IMR-90 (cell line): ENCODE results near the gene LILRB1. TPM values are rescaled to one million over a fixed set of nuclear protein-coding genes. Genes with fewer than 3 reads are reported as not detected.

Experiments
- ATAC-seq: fragments of 200-7000 bp; cut with Tn5 transposase; 2 replicates; pipeline ENCODE4 v1.9.1; 2020; ENCODE audit warnings: low read depth, mild to moderate bottlenecking, moderate library complexity
- BruUV-seq: library from RNA; stranded (reverse); fragments of 400-500 nt; replicated peaks from 2 replicates; lab custom pipeline; 2021; lab: Mats Ljungman, UMichigan
- CTCF ChIA-PET: fragments of 300-600 bp; formaldehyde crosslinking; extraction: SDS; loops from one replicate; lab custom pipeline; 2021; ENCODE audit warnings: antibody characterized with exemption; lab: Yijun Ruan, JAX
- POLR2A ChIA-PET: fragments of 300-600 bp; sonication (Branson Sonifier 250); formaldehyde crosslinking; loops from one replicate; lab custom pipeline; 2022; ENCODE audit warnings: antibody characterized with exemption; ENCODE audit not compliant: unreplicated experiment; lab: Charles Lee
- DNase-seq: peaks from one replicate; pipeline ENCODE4 v3.0.0; 2013
- H2AFZ ChIP-seq: replicated peaks from 2 replicates; pipeline ENCODE3; 2013; ENCODE audit warnings: low read length, mild to moderate bottlenecking; ENCODE audit not compliant: poor library complexity
- H2AK5ac ChIP-seq: 2 replicates; pipeline ENCODE4 v1.6.1; 2013; ENCODE audit warnings: low read depth, low read length, inconsistent platforms
- H2AK9ac ChIP-seq: replicated peaks from 2 replicates; pipeline ENCODE3; 2013; ENCODE audit warnings: mild to moderate bottlenecking, low read depth, low read length, moderate library complexity; ENCODE audit not compliant: poor library complexity
- H2BK120ac ChIP-seq: 2 replicates; pipeline ENCODE4 v1.6.1; 2013; ENCODE audit warnings: low read depth, low read length, inconsistent platforms
- H2BK15ac ChIP-seq: 3 replicates; pipeline ENCODE4 v1.6.1; 2013; ENCODE audit warnings: low read depth, low read length, inconsistent platforms
- H2BK20ac ChIP-seq: 2 replicates; pipeline ENCODE4 v1.6.1; 2013; ENCODE audit warnings: low read depth, mild to moderate bottlenecking, inconsistent platforms, low read length, moderate library complexity
- H2BK5ac ChIP-seq: 2 replicates; pipeline ENCODE4 v1.6.1; 2013; ENCODE audit warnings: mild to moderate bottlenecking, low read depth, low read length, inconsistent platforms; ENCODE audit not compliant: poor library complexity, severe bottlenecking
- H3K14ac ChIP-seq: replicated peaks from 2 replicates; pipeline ENCODE4 v1.6.1; 2013; ENCODE audit warnings: low read depth, low read length, inconsistent platforms
- H3K18ac ChIP-seq: 2 replicates; pipeline ENCODE4 v1.6.1; 2013; ENCODE audit warnings: low read depth, low read length, control low read depth
- H3K23ac ChIP-seq: 2 replicates; pipeline ENCODE4 v1.6.1; 2013; ENCODE audit warnings: low read depth, low read length, inconsistent platforms
- H3K27ac ChIP-seq: 2 replicates; pipeline ENCODE4 v1.5.1; 2013; ENCODE audit warnings: mild to moderate bottlenecking, control low read depth, low read length; ENCODE audit not compliant: insufficient read depth
- H3K27me3 ChIP-seq: 2 replicates; pipeline ENCODE4 v1.6.1; 2013; ENCODE audit warnings: low read length; ENCODE audit not compliant: control insufficient read depth, insufficient read depth
- H3K36me3 ChIP-seq: 2 replicates; pipeline ENCODE4 v1.6.1; 2013; ENCODE audit warnings: low read length, mixed read lengths; ENCODE audit not compliant: control insufficient read depth, insufficient read depth
- H3K4ac ChIP-seq: 2 replicates; pipeline ENCODE4 v1.6.1; 2013; ENCODE audit warnings: low read depth, low read length, inconsistent platforms
- H3K4me1 ChIP-seq: 2 replicates; pipeline ENCODE4 v1.6.1; 2013; ENCODE audit warnings: low read length, mixed read lengths; ENCODE audit not compliant: control insufficient read depth, insufficient read depth
- H3K4me2 ChIP-seq: 2 replicates; pipeline ENCODE4 v1.6.1; 2013; ENCODE audit warnings: low read depth, mild to moderate bottlenecking, control low read depth, low read length, moderate library complexity
- H3K4me3 ChIP-seq: 2 replicates; pipeline ENCODE4 v1.5.1; 2013; ENCODE audit warnings: low read depth, mild to moderate bottlenecking, control low read depth, low read length, moderate library complexity; ENCODE audit not compliant: insufficient read depth
- H3K56ac ChIP-seq: 2 replicates; pipeline ENCODE4 v1.6.1; 2013; ENCODE audit warnings: low read length, inconsistent platforms; ENCODE audit not compliant: insufficient read depth; ENCODE audit errors: extremely low read depth
- H3K79me1 ChIP-seq, 2 experiments: 2 replicates each; pipeline ENCODE4 v1.6.1; 2013; ENCODE audit warnings: low read length in 2 of 2, inconsistent platforms in 1 of 2, low read depth in 1 of 2
- H3K9ac ChIP-seq: 2 replicates; pipeline ENCODE4 v1.6.1; 2013; ENCODE audit warnings: low read depth, low read length, control low read depth
- H3K9me1 ChIP-seq: 2 replicates; pipeline ENCODE4 v1.6.1; 2013; ENCODE audit warnings: low read length, inconsistent platforms; ENCODE audit not compliant: insufficient read depth
- H3K9me3 ChIP-seq: 2 replicates; pipeline ENCODE4 v1.6.1; 2013; ENCODE audit warnings: low read length; ENCODE audit not compliant: control insufficient read depth, insufficient read depth
- H4K20me1 ChIP-seq: 2 replicates; pipeline ENCODE4 v1.6.1; 2013; ENCODE audit warnings: low read length, inconsistent platforms; ENCODE audit not compliant: insufficient read depth
- H4K5ac ChIP-seq: 2 replicates; pipeline ENCODE4 v1.6.1; 2013; ENCODE audit warnings: mild to moderate bottlenecking, low read depth, low read length, control low read depth
- H4K8ac ChIP-seq, 2 experiments: 2 replicates each; pipeline ENCODE4 v1.6.1; 2013; ENCODE audit warnings: low read depth in 2 of 2, low read length in 2 of 2, control low read depth in 1 of 2, inconsistent platforms in 1 of 2
- H4K91ac ChIP-seq: 2 replicates; pipeline ENCODE4 v1.6.1; 2013; ENCODE audit warnings: low read depth, low read length, inconsistent platforms; ENCODE audit not compliant: insufficient read depth
- BHLHE40 ChIP-seq: fragments of 150-350 bp; IDR thresholded peaks from 2 replicates; pipeline ENCODE4 v1.6.1; 2016; ENCODE audit warnings: mild to moderate bottlenecking, low read depth, low read length
- CEBPB ChIP-seq: IDR thresholded peaks from 2 replicates; pipeline ENCODE4 v1.6.1; 2012; ENCODE audit warnings: low read depth, low read length, improper control_type of control experiment
- CHD1 ChIP-seq: IDR thresholded peaks from 2 replicates; pipeline ENCODE4 v1.6.1; 2012; ENCODE audit warnings: low read depth, low read length, improper control_type of control experiment
- FOS ChIP-seq: fragments of 150-350 bp; IDR thresholded peaks from 2 replicates; pipeline ENCODE4 v1.6.1; 2016; ENCODE audit warnings: low read depth, low read length
- MAFK ChIP-seq: IDR thresholded peaks from 2 replicates; pipeline ENCODE4 v1.6.1; 2012; ENCODE audit warnings: low read depth, low read length, improper control_type of control experiment
- MXI1 ChIP-seq: IDR thresholded peaks from 2 replicates; pipeline ENCODE4 v1.6.1; 2012; ENCODE audit warnings: low read depth, mild to moderate bottlenecking, low read length, moderate library complexity, borderline replicate concordance
- POLR2A ChIP-seq: IDR thresholded peaks from 2 replicates; pipeline ENCODE4 v1.6.1; 2012; ENCODE audit warnings: mild to moderate bottlenecking, low read depth, low read length
- SMC3 ChIP-seq: fragments of 150-350 bp; IDR thresholded peaks from 2 replicates; pipeline ENCODE4 v1.6.1; 2016; ENCODE audit warnings: low read depth, mild to moderate bottlenecking, antibody characterized with exemption, low read length, moderate library complexity
- WGBS, 2 experiments: methylation state at CpG; one replicate each; pipeline versions ENCODE4 v1.1.5 to v1.1.7; 2013; ENCODE audit warnings: missing lambda C conversion rate in 2 of 2; ENCODE audit not compliant: insufficient read length in 1 of 2; ENCODE audit errors: extremely low coverage in 2 of 2; 5-methylcytosine and 5-hydroxymethylcytosine counted together
- dilution Hi-C: fragments of 300-500 bp; cut with HindIII; formaldehyde crosslinking; loops from one replicate; pipeline ENCODE4 v1.14.3; 2018; ENCODE audit warnings: low sequenced_read_pairs; ENCODE audit not compliant: unreplicated experiment
- in situ Hi-C: fragments of 300-500 bp; cut with MboI; formaldehyde crosslinking; loops from 3 replicates; pipeline ENCODE4 v1.14.3; 2019; ENCODE audit warnings: low sequenced_read_pairs, inconsistent platforms, mixed read lengths
- intact Hi-C: fragments of 100-400 bp; cut with micrococcal nuclease; formaldehyde crosslinking; loops from 2 replicates; pipeline ENCODE4 v1.10.0; 2022
- polyA plus RNA-seq, 3 experiments: library from polyadenylated mRNA; depleted of rRNA; stranded (reverse); fragments of >200 nt; gene quantifications; 2 replicates each; pipeline ENCODE4 v1.2.3, GENCODE V29; 2012; ENCODE audit warnings: low replicate concordance in 1 of 3
- total RNA-seq: library from RNA; depleted of rRNA; stranded (reverse); fragments of >200 nt; gene quantifications from 2 replicates; pipeline ENCODE4 v1.2.3, GENCODE V29; 2012
- TF ChIP-seq, protein P1 (sequence below): fragments of 150-350 bp; IDR thresholded peaks from 2 replicates; pipeline ENCODE4 v1.6.1; 2016; ENCODE audit warnings: low read depth, mild to moderate bottlenecking, low read length, moderate library complexity, borderline replicate concordance

LILRB1 gene
- total and polyA plus RNA-seq, 2 of the 4 experiments (the other 2 are of a cell fraction), result not detected

DNA sequence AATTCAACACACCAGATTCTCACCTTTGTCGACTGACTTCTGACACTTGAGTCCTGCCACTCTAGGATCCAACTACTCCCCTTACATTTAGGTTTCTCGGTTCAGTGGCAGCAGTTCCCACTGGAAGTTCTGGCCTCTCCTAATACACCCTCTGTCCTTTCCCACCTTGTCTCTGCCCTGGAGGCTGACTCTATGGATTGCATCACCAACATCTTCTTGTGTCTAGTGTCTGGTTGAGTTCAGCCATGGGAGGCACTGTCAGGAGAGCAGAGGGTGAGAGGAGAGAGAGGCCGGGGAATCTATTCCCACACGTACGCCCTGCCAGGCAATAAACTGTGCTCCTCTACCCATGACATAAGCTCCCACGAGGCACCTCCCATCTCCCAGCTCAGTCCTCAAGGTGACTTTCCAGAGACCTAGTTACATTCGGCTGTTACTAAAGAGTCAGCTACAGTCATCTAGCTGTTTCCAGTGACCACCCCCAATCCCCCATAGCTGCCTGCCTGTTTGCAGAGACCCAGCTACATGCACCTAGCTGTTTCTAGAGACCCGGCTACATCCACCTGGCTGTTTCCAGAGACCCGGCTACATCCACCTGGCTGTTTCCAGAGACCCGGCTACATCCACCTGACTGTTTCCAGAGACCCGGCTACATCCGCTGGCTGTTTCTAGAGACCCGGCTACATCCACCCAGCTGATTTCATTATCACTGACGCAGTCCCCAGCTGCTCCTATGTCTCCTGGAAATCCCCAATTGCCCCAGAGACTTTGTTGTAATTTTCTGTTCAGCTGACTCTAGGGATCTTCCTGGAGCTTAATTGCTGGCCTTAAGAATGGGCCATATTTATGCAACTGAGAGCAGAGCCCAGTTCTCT is 24.4 kb downstream of the LILRB1 start:
- Histone ChIP-seq H2AK9ac (no peak overlapping the region), H3K9ac (no peak overlapping the region), H3K23ac (no peak overlapping the region), H2BK20ac (no peak overlapping the region), H3K4ac (no peak overlapping the region), H3K27me3 (no peaks in the 10 kb centered on the region), H3K79me1 (no peaks in the 10 kb centered on the region), H3K36me3 (no peaks in the 10 kb centered on the region), H2BK15ac (no peak overlapping the region), H4K8ac (no peak overlapping the region), H3K27ac (no peak overlapping the region), H2BK5ac (no peak overlapping the region), H2AFZ (no peak overlapping the region), H3K18ac (no peak overlapping the region), H3K4me1 (no peaks in the 10 kb centered on the region), H2AK5ac (no peak overlapping the region), H4K91ac (no peak overlapping the region), H4K20me1 (no peaks in the 10 kb centered on the region), H3K9me3 (peaks cover 18% of the 10 kb centered on the region), H3K56ac (no peak overlapping the region), H3K9me1 (no peaks in the 10 kb centered on the region), H4K5ac (no peak overlapping the region), H3K14ac (no peak overlapping the region), H3K4me2 (no peak overlapping the region), H3K4me3 (no peak overlapping the region), H2BK120ac (no peak overlapping the region)
- DNase-seq (no peak), ATAC-seq (no peak)
- intact Hi-C loops, result no loop called here
- dilution Hi-C loops, result no loop called here
- in situ Hi-C loops, result no loop called here
- POLR2A ChIA-PET, result no interaction called here
- no TSS peak for BruUV-seq
- no peak for TF ChIP-seq CEBPB
- TF ChIP-seq POLR2A, result no peak
- TF ChIP-seq SMC3, result no peak
- no peak for TF ChIP-seq FOS
- no peak for TF ChIP-seq MAFK
- TF ChIP-seq, protein P1, sequence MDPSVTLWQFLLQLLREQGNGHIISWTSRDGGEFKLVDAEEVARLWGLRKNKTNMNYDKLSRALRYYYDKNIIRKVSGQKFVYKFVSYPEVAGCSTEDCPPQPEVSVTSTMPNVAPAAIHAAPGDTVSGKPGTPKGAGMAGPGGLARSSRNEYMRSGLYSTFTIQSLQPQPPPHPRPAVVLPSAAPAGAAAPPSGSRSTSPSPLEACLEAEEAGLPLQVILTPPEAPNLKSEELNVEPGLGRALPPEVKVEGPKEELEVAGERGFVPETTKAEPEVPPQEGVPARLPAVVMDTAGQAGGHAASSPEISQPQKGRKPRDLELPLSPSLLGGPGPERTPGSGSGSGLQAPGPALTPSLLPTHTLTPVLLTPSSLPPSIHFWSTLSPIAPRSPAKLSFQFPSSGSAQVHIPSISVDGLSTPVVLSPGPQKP, result no peak
- no peak for TF ChIP-seq MXI1
- no peak for TF ChIP-seq CHD1
- no peak for TF ChIP-seq BHLHE40
- 81% methylated on average over 6 of the region's 14 CpGs; no CpG with 5 or more reads in 1 of the 2 experiments for WGBS, 2 experiments
- CTCF ChIA-PET, result no interaction called here
